Measurements from ENCODE around the gene PDE4B.

PDE4B gene

DNA sequence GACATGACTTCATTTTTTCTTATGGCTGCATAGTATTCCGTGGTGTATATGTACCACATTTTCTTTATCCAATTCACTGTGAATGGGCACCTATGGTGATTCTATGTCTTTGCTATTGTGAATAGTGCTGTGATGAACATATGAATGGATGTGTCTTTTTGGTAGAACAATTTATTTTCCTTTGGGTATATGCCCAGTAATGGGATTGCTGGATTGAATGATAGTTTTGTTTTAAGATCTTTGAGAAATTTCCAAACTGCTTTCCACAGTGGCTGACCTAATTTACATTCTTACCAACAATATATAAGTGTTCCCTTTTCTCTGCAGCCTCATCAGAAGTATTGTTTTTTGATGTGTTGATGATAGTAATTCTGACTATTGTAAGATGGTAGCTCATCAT lies 379.6 kb downstream of the PDE4B start:
- H3K4me3 ChIP-seq (ENCODE audit: low read depth, low read length) = no peak overlapping the region

GRCh38 chr1:66175098-66175497 lies 382.4 kb downstream of the PDE4B start:
- no peak for TF ChIP-seq CTCF (IDR thresholded peaks at IDR 0.05; ENCODE audit: borderline replicate concordance, insufficient read depth, low read depth, low read length)
- no peak overlapping the region for H3K4me3 ChIP-seq (ENCODE audit: low read depth, low read length)

More for the DNA sequence above, 379.6 kb downstream of the PDE4B start:
- TF ChIP-seq CTCF (IDR thresholded peaks at IDR 0.05; ENCODE audit: borderline replicate concordance, insufficient read depth, low read depth, low read length) = no peak

DNA sequence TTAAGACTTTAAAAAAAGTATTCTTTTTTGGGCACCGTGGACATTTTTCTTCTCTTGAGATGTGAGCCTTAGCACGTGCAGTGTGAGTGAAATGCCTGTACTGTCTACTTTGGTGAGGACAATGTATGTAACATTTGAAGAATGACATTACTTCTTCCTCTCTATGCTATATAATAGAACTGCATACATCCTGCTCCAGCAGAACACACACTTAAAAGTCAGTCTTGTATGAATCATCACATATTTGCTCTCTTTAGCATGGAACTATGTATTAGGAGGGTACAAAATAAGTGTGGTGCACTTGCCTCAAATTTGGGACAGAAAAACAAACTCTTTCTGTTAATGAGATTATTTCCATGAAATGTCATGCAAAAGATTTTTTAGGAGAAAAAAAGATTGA lies 382.9 kb downstream of the PDE4B start:
- no peak overlapping the region for H3K4me3 ChIP-seq (ENCODE audit: low read depth, low read length)
- no peak for TF ChIP-seq CTCF (IDR thresholded peaks at IDR 0.05; ENCODE audit: borderline replicate concordance, insufficient read depth, low read depth, low read length)

DNA sequence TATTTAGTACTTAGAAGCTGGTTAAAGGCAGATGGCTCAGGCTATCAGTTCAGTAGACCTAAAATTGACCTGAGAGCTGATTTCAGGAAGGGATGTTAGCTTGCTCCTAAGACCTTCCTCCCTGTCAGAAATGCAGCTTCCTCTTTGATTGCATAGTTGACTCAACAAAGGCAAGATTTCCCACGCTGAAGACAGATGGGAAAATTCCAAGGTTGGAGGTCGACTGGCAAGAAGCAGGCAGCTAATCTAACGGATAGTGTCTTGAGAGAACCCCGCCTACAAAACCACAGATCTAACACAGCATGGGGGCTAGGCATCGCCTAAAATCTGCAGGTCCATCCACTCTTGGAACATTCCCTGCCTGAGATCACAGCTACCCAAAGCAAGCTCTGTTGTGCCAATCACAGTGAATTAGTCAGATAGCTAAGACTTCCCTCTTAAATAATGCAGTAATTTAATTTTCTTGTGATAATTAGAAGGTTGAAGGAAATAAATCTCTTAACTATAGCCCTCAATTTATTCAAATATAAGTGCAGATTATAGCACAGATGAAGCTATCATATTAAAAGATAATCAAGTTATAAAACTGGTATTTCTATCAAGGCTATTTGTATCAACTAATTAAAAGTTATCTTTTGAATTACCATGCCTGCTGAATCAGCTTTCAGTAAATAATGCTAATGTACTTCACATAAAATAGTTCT lies 383.5 kb downstream of the PDE4B start:
- TF ChIP-seq CTCF (IDR thresholded peaks at IDR 0.05; ENCODE audit: borderline replicate concordance, insufficient read depth, low read depth, low read length) = no peak
- H3K4me3 ChIP-seq (ENCODE audit: low read depth, low read length) = no peak overlapping the region

GRCh38 chr1:66176832-66177231 lies 384.1 kb downstream of the PDE4B start:
- TF ChIP-seq CTCF (IDR thresholded peaks at IDR 0.05; ENCODE audit: borderline replicate concordance, insufficient read depth, low read depth, low read length) = no peak

GRCh38 chr1:66177510-66177909 lies 384.8 kb downstream of the PDE4B start:
- TF ChIP-seq CTCF (IDR thresholded peaks at IDR 0.05; ENCODE audit: borderline replicate concordance, insufficient read depth, low read depth, low read length) = no peak
- H3K4me3 ChIP-seq (ENCODE audit: low read depth, low read length) = no peak overlapping the region

More at GRCh38 chr1:66176832-66177231, 384.1 kb downstream of the PDE4B start:
- no peak overlapping the region for H3K4me3 ChIP-seq (ENCODE audit: low read depth, low read length)

- no peak for TF ChIP-seq CTCF (IDR thresholded peaks at IDR 0.05; ENCODE audit: borderline replicate concordance, insufficient read depth, low read depth, low read length)
- H3K4me3 ChIP-seq (ENCODE audit: low read depth, low read length) = no peak overlapping the region
Measured at GRCh38 chr1:66182026-66182425, 389.3 kb downstream of the PDE4B start.

Measured in GM12875 (cell line).